Stimulated activated CD8-positive, alpha-beta memory T cell treated with anti-CD3 and anti-CD28 coated beads, Interleukin-7, amount 100 ng/mL, for 4 hours (primary cell): ENCODE data around the gene RAPGEF3.

Experiments
- DNase-seq, 2 donors: peaks; one replicate each; pipeline ENCODE4 v3.0.0-alpha.2; 2020; ENCODE audit warnings: low read depth in 2 of 2

The RAPGEF3 gene

DNA sequence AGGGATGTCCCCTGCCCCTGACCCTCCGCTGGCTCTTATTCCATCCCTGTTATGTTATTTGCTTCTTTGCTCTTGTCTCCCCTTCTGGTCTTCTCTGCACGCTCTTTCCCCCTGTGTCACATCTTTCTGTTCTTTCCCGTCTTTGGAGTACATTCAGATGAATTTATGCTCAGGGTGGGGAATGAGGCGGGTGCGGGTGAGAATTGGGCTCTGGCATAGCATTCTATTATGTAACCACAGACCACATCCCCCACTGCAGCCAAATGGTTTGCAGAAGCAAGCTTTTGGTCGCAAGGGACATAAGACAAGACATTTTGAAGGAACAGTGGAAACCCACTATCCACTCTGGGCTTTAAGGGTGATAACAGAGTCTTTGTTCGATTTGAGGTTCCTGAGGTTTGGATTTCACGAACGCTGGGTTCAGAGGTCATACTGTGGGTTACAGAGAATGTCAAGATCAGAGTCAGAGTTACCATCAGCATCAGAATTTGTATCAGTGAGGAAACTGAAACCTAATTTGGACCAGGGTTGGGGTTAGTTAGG, 37.2 kb downstream of the RAPGEF3 start:
- no peak for DNase-seq

DNA sequence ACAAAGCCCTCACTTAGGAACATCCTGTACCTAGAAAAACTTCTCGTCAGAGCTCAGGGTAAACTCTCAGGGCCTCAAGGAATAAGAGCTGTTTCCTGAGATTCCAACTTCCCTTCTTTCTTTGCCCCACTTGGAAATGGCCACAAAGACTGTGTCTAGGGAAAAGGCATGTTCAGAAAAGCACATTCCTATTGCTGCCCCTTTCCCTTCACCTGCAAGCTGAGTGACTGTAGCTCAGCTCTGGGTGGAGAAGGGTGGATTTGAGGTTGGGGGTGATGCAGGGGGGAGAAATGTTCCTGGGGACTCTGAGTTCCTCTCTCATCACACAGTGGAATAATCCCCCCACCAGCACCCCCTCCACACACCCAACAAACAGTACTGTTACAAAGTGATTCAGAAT, 40.1 kb downstream of the RAPGEF3 start:
- no peak for DNase-seq

- DNase-seq = peak in 1 of 2 donors; percentile 26
Measured at GRCh38 chr12:47717443-47718193, 41.1 kb downstream of the RAPGEF3 start.

DNA sequence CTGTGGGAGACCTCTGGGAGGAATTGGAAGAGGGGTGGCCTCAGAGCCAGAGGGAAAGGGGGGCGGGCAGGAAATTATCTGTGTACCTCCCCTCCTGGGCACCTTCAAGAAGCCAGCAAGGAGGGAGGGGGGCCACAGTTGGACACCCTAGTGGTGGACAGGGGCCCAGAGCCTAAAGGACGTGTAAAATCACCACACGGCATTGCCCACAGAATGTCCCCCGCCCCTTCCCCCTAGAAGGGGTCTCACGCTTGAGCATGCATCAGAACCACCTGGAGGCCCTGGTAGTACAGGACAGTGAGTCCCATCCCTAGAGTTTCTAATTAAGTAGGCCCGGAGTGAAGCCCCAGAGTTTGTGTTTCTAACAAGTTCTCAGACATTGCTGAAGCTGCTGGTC, 41.6 kb downstream of the RAPGEF3 start:
- no peak for DNase-seq

- DNase-seq = no peak
Measured at GRCh38 chr12:47715877-47716548, 42.7 kb downstream of the RAPGEF3 start.

- DNase-seq = peak; percentile 60 to 75
Measured at GRCh38 chr12:47715393-47715876, 43.2 kb downstream of the RAPGEF3 start.

DNA sequence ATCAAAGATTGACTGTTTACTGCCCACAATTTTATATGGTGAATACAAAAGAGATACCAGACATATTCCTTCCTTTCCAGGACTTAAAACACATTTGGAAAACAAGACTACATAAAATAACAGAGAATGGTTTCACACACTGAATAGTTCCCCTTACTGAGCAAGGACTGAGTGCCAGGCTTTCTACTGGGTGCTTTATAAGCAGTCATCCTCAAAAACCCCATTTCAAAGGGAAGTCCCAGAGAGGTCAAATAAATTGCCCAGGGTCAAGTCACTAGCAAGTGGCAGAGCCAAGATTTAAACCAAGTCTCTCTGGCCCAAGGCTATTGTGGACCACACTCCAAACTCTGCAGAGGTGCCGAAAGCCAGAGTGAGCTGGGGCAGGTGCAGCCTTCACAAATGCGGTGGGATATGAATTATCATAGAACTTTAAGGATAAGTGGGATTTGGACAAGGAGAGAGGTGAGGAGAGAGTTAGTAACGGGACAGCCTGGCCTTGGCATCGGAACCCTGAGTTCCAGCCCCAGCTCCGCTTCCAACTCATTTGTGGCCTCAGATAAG, 43.8 kb downstream of the RAPGEF3 start:
- no peak for DNase-seq

- no peak for DNase-seq
Measured at GRCh38 chr12:47712171-47712570, 46.5 kb downstream of the RAPGEF3 start.

DNA sequence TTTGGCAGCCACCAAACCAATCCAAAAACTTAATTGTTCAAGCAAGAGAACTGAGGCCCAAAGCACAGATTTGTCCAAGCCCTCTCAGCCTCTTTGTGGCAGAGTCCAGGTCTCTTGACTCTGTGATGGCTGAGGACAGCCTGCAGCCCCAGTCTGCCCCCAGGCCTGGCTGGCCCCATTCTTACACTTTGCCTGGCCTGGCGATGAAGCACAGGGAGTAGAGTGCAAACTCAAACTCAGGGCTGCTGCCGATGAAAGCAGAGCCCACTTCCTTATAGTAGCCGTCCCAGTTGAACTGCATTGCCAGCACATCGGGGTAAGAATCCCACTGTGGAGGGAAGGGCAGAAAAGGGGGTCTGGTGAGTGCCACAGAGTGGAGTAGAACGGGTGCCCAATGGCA, 47.2 kb downstream of the RAPGEF3 start:
- DNase-seq = no peak

- DNase-seq = no peak
Measured at GRCh38 chr12:47710278-47710677, 48.4 kb downstream of the RAPGEF3 start.

DNA sequence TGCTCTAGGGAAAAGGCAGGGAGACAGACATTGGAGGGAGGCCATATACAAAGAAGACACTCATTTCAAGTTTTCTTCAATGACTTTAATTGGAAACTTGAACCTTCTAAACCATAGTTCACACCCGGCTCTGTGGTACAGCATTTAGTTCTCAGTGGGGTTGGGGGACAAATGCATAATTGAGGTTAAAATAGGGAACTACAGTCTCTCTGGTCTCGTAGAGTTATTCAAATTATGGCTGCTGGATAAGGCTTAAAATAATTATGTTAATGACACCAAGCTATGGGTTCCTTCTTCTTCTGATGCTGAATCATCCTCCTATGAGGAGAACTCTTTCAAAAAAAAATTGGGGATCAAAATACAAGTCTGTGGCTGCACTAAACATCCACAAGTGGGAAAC, 49.0 kb downstream of the RAPGEF3 start:
- no peak for DNase-seq

DNA sequence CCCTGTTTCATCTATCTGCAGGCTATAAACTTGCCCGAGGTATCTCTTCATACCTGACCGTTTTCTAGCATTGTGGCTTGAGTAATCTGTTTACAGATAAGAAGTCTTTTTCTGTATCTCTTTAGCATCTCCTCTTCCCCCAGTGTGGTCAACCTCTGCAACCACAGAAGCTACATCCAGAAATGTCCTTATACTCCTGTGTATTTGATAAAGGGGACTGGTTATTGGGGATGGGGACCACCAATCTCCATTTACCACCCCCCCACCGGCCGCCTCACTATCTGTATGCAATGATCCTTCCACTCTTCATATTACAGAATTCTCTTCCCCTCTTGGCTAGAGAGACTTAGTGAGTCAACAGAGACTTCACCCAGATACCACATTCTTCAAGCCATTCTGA, 49.4 kb downstream of the RAPGEF3 start:
- no peak for DNase-seq

DNA sequence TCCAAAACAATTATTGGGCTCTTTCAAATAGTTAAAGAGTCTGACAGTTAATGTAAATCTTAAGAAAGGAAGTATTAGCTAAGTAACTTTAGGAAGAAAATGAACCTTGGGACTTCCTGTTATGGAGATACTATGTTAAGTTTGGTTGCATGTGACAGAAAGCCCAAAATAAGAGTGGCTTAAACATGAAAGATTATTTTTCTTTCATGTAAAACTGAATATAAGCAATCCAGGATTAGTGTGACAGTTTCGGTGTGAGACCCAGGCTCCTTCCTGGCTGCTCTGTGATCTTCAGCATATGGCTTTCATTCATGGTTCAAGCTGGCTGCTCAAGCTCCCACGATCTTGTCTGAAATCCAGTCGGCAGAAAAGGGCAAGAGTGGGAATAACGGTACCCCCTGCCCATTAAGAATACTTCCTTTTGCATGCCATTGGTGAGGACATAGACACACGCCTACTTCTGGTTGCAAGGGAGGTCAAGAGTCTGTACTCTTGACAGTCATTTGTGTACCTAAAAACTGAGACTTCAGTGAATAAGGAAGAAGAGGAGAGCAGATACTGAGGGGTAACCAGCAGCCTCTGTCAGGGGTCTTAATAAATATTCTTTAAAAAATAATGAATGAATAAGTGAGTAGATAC, 50.7 kb downstream of the RAPGEF3 start:
- no peak for DNase-seq

DNA sequence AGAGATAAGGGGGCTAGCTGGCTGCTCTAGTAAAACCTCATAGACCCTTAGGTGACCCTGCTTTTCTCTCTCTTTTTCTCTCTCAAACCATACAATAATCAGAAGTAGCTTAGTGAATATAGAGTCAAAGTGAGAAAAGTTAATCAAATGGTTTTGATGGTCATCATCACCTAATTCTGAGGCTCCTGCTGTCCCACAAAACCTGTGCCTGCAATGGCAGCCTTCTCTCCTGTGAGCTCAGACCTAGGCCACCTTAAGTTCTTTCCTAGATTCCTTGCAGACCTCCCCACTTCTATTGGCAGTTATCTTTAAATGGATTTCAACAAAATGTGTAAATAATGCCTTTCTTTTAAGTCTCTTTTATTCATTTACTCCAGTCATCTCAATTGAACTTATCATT, 51.3 kb downstream of the RAPGEF3 start:
- no peak for DNase-seq

- peak; percentile 94 to 96 for DNase-seq
Measured at GRCh38 chr12:47705566-47706425, 52.9 kb downstream of the RAPGEF3 start, which contains the start of gene RPAP3. Gene RPAP3 (minus strand): TSS chr12:47706030. CDS start chr12:47702840, 3,190 bp downstream.

GRCh38 chr12:47705229-47705565, 53.5 kb downstream of the RAPGEF3 start:
- DNase-seq = no peak

DNA sequence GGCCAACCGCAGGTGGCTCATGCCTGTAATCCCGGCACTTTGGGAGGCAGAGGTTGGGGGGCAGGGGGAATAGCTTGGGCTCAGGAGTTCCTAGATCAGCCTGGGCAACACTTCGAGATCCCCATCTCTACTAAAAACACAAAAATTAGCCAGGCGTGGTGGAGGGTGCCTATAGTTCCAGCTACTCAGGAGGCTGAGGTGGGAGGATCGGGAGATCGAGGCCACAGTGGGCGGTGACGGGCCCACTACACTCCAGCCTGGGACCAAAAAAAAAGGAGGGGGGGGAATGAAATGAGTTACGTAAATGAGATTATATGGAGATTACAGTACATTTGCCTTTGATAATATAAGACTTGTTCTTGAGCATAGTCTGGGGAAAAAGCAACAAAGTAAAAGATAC, 54.0 kb downstream of the RAPGEF3 start:
- no peak for DNase-seq

- DNase-seq = no peak
Measured at GRCh38 chr12:47700263-47700662, 58.4 kb downstream of the RAPGEF3 start.

DNA sequence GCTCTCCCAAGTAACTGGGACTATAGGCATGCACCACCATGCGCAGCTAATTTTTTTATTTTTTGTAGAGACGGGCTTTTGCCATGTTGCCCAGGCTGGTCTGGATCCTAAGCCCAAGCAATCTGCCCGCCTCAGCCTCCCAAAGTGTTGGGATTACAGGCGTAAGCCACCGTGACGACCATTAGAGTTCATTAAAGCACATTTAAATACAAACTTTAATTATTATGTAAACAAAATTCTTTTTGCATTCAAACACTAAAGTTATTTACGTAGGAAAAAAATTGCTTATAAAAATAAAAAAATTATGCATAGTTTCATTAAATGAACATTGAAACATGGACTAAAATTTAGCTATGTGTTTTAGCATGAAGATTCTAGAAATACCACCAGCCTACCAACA, 60.0 kb downstream of the RAPGEF3 start:
- DNase-seq = no peak

GRCh38 chr12:47698055-47698454, 60.6 kb downstream of the RAPGEF3 start:
- no peak for DNase-seq

- DNase-seq = no peak
Measured at GRCh38 chr12:47689215-47689614, 69.5 kb downstream of the RAPGEF3 start.
